Gastrocnemius medialis (tissue), 4 donors: ENCODE data around the gene ITIH3. TPM values are rescaled to one million over a fixed set of nuclear protein-coding genes. Genes with fewer than 3 reads are reported as not detected.
A peak's percentile ranks its signal among the peaks of the same experiment; 100 is the strongest.

Experiments used
- ATAC-seq, 2 donors: fragments of 150-250 bp; one replicate each; pipeline ENCODE4 v1.9.1; 2016
- DNase-seq, 2 donors: peaks; one replicate each; pipeline ENCODE4 v3.0.0-alpha.2; 2019
- H3K27ac ChIP-seq, 4 donors: fragments of 200-600 bp; sonication (generic); 1 replicate in 1 of 4; 2 replicates in 3 of 4; pipeline ENCODE4 v1.5.1; 2016 to 2018; ENCODE audit warnings: mild to moderate bottlenecking in 2 of 4, moderate library complexity in 1 of 4
- H3K27me3 ChIP-seq, 3 donors: fragments of 200-600 bp; sonication (generic) in 2 of 3; 1 replicate in 1 of 3; 2 replicates in 2 of 3; pipeline versions ENCODE4 v1.5.1 to v1.6.0; 2016 to 2019; ENCODE audit warnings: mild to moderate bottlenecking in 1 of 3, moderate library complexity in 1 of 3
- H3K36me3 ChIP-seq, 2 donors: fragments of 200-600 bp; sonication (generic) in 1 of 2; one replicate each; pipeline ENCODE4 v1.5.1; 2017 to 2018
- H3K4me1 ChIP-seq, 2 donors: fragments of 200-600 bp; sonication (generic) in 1 of 2; one replicate each; pipeline ENCODE4 v1.5.1; 2016 to 2017; ENCODE audit warnings: mild to moderate bottlenecking in 2 of 2
- H3K4me3 ChIP-seq, 4 donors: fragments of 200-600 bp; sonication (generic) in 3 of 4; 1 replicate in 1 of 4; 2 replicates in 3 of 4; pipeline ENCODE4 v1.5.1; 2016 to 2019; ENCODE audit warnings: mild to moderate bottlenecking in 2 of 4
- H3K9me3 ChIP-seq, 3 donors: fragments of 200-600 bp; sonication (generic) in 2 of 3; 1 replicate in 1 of 3; 2 replicates in 2 of 3; pipeline ENCODE4 v1.5.1; 2016 to 2019
- CTCF ChIP-seq, 5 experiments: fragments of 450-650 bp in 3 of 5; fragments of 200-600 bp in 2 of 5; sonication (generic) in 2 of 5; IDR thresholded peaks in 4 of 5; conservative IDR thresholded peaks in 1 of 5; 1 replicate in 4 of 5; 2 replicates in 1 of 5; pipeline ENCODE4 v1.5.1; 2016 to 2019; ENCODE audit warnings: antibody characterized with exemption in 5 of 5, mild to moderate bottlenecking in 3 of 5, moderate library complexity in 3 of 5
- POLR2A ChIP-seq, 2 donors: fragments of 450-650 bp; IDR thresholded peaks; one replicate each; pipeline ENCODE4 v1.6.1; 2017; ENCODE audit warnings: antibody characterized with exemption in 2 of 2, mild to moderate bottlenecking in 2 of 2, moderate library complexity in 2 of 2
- in situ Hi-C, 4 donors: fragments of 200-750 bp; cut with MboI; loops; one replicate each; pipeline versions ENCODE4 v1.15.0 to v1.8.0; 2017; ENCODE audit warnings: low sequenced_read_pairs in 4 of 4
- intact Hi-C: fragments of 100-400 bp; cut with DNase I; formaldehyde crosslinking; loops from one replicate; pipeline ENCODE4 v1.15.1; 2023; ENCODE audit warnings: low total_unique reads
- total RNA-seq, 4 donors: library from RNA; depleted of rRNA; stranded (reverse); fragments of >200 nt; gene quantifications; one replicate each; pipeline versions ENCODE4 v1.1.0 to v1.2.3, GENCODE V29; 2016

ITIH3 gene
- total RNA-seq, 4 donors from 2014 or later = 0.66 to 3.1 (median 1.5) TPM

- in situ Hi-C loops = no loop called here
- H3K27me3 ChIP-seq = no peaks in the 10 kb centered on the region
- ATAC-seq (no peak), DNase-seq (no peak)
- peaks cover 0 to 18% of the 10 kb centered on the region in 2 donors for H3K36me3 ChIP-seq
- intact Hi-C loops = no loop called here
- H3K4me3 ChIP-seq = no peak overlapping the region
- TF ChIP-seq POLR2A (IDR thresholded peaks at IDR 0.05) (no peak), CTCF (IDR thresholded peaks at IDR 0.05 in 4 of 5, conservative IDR thresholded peaks at IDR 0.05 in 1 of 5) (no peak)
- H3K4me1 ChIP-seq = peaks cover 0 to 3% of the 10 kb centered on the region in 2 donors
- no peak overlapping the region for H3K27ac ChIP-seq
- no peaks in the 10 kb centered on the region for H3K9me3 ChIP-seq
Observed at GRCh38 chr3:52809662-52810377, 15.2 kb downstream of the ITIH3 start.

- ATAC-seq = peak; percentile 14 to 41
Observed at GRCh38 chr3:52810923-52811322, 16.3 kb downstream of the ITIH3 start.

GRCh38 chr3:52811452-52812011 lies 16.9 kb downstream of the ITIH3 start:
- H3K4me3 ChIP-seq = no peak overlapping the region
- in situ Hi-C loops (no loop called here), intact Hi-C loops (no loop called here)
- ATAC-seq = peak; percentile 32 to 34
- H3K36me3 ChIP-seq = peaks cover 0 to 28% of the 10 kb centered on the region in 2 donors
- TF ChIP-seq CTCF (IDR thresholded peaks at IDR 0.05 in 4 of 5, conservative IDR thresholded peaks at IDR 0.05 in 1 of 5) (no peak), POLR2A (IDR thresholded peaks at IDR 0.05) (no peak)
- H3K27me3 ChIP-seq = no peaks in the 10 kb centered on the region
- DNase-seq = no peak
- H3K27ac ChIP-seq = peak overlapping the region; percentile 7 to 20 (median 12)
- no peaks in the 10 kb centered on the region for H3K9me3 ChIP-seq
- peaks cover 0 to 3% of the 10 kb centered on the region in 2 donors for H3K4me1 ChIP-seq

More at GRCh38 chr3:52810923-52811322, 16.3 kb downstream of the ITIH3 start:
- TF ChIP-seq POLR2A (IDR thresholded peaks at IDR 0.05) (no peak), CTCF (IDR thresholded peaks at IDR 0.05 in 4 of 5, conservative IDR thresholded peaks at IDR 0.05 in 1 of 5) (no peak)
- DNase-seq = no peak
- Histone ChIP-seq H3K36me3 (peaks cover 0 to 22% of the 10 kb centered on the region in 2 donors), H3K4me1 (peaks cover 0 to 3% of the 10 kb centered on the region in 2 donors), H3K27ac (peak overlapping the region in 2 of 4 donors; percentile 9 to 16), H3K27me3 (no peaks in the 10 kb centered on the region), H3K4me3 (no peak overlapping the region), H3K9me3 (no peaks in the 10 kb centered on the region)
- in situ Hi-C loops (no loop called here), intact Hi-C loops (no loop called here)

- H3K36me3 ChIP-seq = peaks cover 0 to 51% of the 10 kb centered on the region in 2 donors
- no peak overlapping the region for H3K4me3 ChIP-seq
- in situ Hi-C loops (no loop called here), intact Hi-C loops (no loop called here)
- H3K9me3 ChIP-seq = no peaks in the 10 kb centered on the region
- H3K27ac ChIP-seq = peak overlapping the region in 1 of 4 donors; percentile 43
- no peak for TF ChIP-seq CTCF (IDR thresholded peaks at IDR 0.05 in 4 of 5, conservative IDR thresholded peaks at IDR 0.05 in 1 of 5)
- no peak for TF ChIP-seq POLR2A (IDR thresholded peaks at IDR 0.05)
- H3K27me3 ChIP-seq = no peaks in the 10 kb centered on the region
- peaks cover 0 to 3% of the 10 kb centered on the region in 2 donors for H3K4me1 ChIP-seq
- ATAC-seq (no peak), DNase-seq (no peak)
Observed at GRCh38 chr3:52813810-52814209, 19.2 kb downstream of the ITIH3 start.
